K562 (cell line): ENCODE measurements around the gene MIDN. TPM values are rescaled to one million over a fixed set of nuclear protein-coding genes. Genes with fewer than 3 reads are reported as not detected.

ENCODE experiments used
- BRCA1 ChIP-seq, 2 experiments: fragments of 450-650 bp in 1 of 2; sonication (generic) in 1 of 2; formaldehyde crosslinking in 1 of 2; IDR thresholded peaks; 2 replicates each; pipeline versions ENCODE4 v1.5.0 to v1.6.1; 2017 to 2020; ENCODE audit warnings: mild to moderate bottlenecking in 1 of 2, missing genetic modification reagents in 1 of 2
- DNMT1 ChIP-seq: fragments of 450-650 bp; IDR thresholded peaks from 2 replicates; pipeline ENCODE4 v1.6.1; 2016; ENCODE audit warnings: antibody characterized with exemption, mild to moderate bottlenecking
- EP300 ChIP-seq: IDR thresholded peaks from 2 replicates; pipeline ENCODE4 v1.6.1; 2012; ENCODE audit warnings: low read length, improper control_type of control experiment
- HDAC1 ChIP-seq, 2 experiments: fragments of 450-650 bp; IDR thresholded peaks; 2 replicates each; pipeline ENCODE4 v1.6.1; 2016 to 2017; ENCODE audit warnings: inconsistent platforms in 1 of 2, mild to moderate bottlenecking in 1 of 2, moderate library complexity in 1 of 2
- JUND ChIP-seq, 2 experiments: IDR thresholded peaks; 2 replicates in 1 of 2; 3 replicates in 1 of 2; pipeline ENCODE4 v1.6.1; 2011; ENCODE audit warnings: borderline replicate concordance in 2 of 2, low read depth in 2 of 2, low read length in 2 of 2, improper control_type of control experiment in 1 of 2, missing biosample characterization in 1 of 2, missing genetic modification characterization in 1 of 2, missing genetic modification reagents in 1 of 2
- KDM4B ChIP-seq, 2 experiments: fragments of 450-650 bp in 1 of 2; sonication (generic) in 1 of 2; IDR thresholded peaks; 2 replicates each; pipeline ENCODE4 v1.6.1; 2016 to 2017; ENCODE audit warnings: borderline replicate concordance in 2 of 2, antibody characterized with exemption in 1 of 2, low read depth in 1 of 2, mild to moderate bottlenecking in 1 of 2
- RCOR1 ChIP-seq, 2 experiments: IDR thresholded peaks; 2 replicates each; pipeline ENCODE4 v1.6.1; 2012; ENCODE audit warnings: low read depth in 2 of 2, low read length in 2 of 2, borderline replicate concordance in 1 of 2, improper control_type of control experiment in 1 of 2
- SMAD3 ChIP-seq: fragments of 450-650 bp; formaldehyde crosslinking; conservative IDR thresholded peaks from 2 replicates; pipeline ENCODE4 v1.4.0; 2020; ENCODE audit warnings: mild to moderate bottlenecking
- TBL1XR1 ChIP-seq, 2 experiments: IDR thresholded peaks; 2 replicates each; pipeline ENCODE4 v1.6.1; 2012; ENCODE audit warnings: improper control_type of control experiment in 2 of 2, low read length in 2 of 2, mild to moderate bottlenecking in 1 of 2
- polyA plus RNA-seq, 8 experiments: library from polyadenylated mRNA; depleted of rRNA in 4 of 8; stranded (reverse) in 5 of 8; unstranded in 3 of 8; fragments of >200 nt; fragmentation: Nextera tagmentation in 2 of 8; fragmentation: Illumina TruSeq in 1 of 8; extraction: Ambion mirVana in 2 of 8; extraction: Trizol in 1 of 8; gene quantifications; 2 replicates each; pipeline versions ENCODE4 v1.2.1 to v1.2.3, GENCODE V29; 2011 to 2014; ENCODE audit warnings: inconsistent platforms in 1 of 8, missing spikeins in 1 of 8
- total RNA-seq, 7 experiments: library from RNA; depleted of rRNA in 6 of 7; stranded (reverse); fragments of >200 nt in 6 of 7; fragmentation: Illumina TruSeq in 2 of 7; extraction: Trizol in 2 of 7; gene quantifications; 2 replicates each; pipeline versions ENCODE4 v1.2.1 to v1.2.3, GENCODE V29; 2011 to 2021; ENCODE audit warnings: low replicate concordance in 1 of 7
- TF ChIP-seq, protein P1 (sequence below): conservative IDR thresholded peaks from 2 replicates; pipeline ENCODE4 v1.6.1; 2011; ENCODE audit warnings: low read depth, mild to moderate bottlenecking, low read length; ENCODE audit not compliant: control insufficient read depth
- TF ChIP-seq, protein P2 (sequence below): fragments of 250-450 bp; sonication (Bioruptor Pico); IDR thresholded peaks from 2 replicates; pipeline ENCODE4 v1.8.0; 2021; ENCODE audit warnings: mild to moderate bottlenecking, moderate library complexity
- TF ChIP-seq, protein P3 (sequence below): fragments of 200-400 bp; formaldehyde crosslinking; IDR thresholded peaks from 2 replicates; pipeline ENCODE4 v1.6.1; 2017; ENCODE audit warnings: mild to moderate bottlenecking, low read depth, low read length, moderate library complexity

MIDN gene
- total and polyA plus RNA-seq, 9 of the 15 experiments (the other 6 are each of a cell fraction or from before 2014, with no cell fraction given) = 0.17 to 120 (median 10.1) TPM

DNA sequence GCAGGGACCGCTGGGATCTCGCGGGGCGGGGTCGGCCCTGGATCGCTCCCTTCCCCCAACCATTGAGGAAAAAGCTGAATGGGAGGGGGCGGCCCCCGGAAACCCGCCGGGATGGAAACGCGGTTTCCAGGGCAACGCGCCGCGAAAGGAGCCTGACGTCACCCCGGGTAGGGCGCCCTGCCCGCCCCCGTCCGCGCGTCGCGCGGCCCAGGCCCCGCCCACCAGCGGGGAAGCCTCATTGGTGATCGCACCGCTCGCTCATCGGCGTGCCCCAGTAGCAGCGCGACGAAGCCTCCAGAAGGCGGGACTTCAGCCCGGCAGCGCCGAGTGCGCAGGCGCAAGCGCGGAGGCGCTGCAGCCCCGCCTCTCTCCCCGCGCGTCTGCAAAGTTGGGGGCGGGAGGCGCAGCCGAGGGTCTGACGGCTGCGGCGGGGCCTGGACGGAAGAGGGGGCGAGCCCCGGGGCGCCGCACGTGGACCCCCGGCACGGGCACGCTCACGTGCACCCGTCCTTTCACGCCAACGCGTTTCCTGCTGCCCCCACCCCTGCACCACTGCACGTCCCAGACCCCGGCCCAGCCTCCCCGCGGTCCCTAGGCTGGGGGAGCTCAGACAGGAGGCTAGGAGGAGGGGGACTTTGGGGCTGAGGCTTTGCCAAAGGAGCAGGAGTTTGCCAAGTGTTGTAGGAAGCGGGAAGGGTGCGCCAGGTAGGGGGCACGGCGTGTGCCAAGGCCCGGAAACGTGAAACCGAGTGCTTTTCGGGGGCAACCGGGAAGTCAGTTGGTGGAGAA is 12.6 kb downstream of the MIDN start (continued):
- TF ChIP-seq, protein P1, sequence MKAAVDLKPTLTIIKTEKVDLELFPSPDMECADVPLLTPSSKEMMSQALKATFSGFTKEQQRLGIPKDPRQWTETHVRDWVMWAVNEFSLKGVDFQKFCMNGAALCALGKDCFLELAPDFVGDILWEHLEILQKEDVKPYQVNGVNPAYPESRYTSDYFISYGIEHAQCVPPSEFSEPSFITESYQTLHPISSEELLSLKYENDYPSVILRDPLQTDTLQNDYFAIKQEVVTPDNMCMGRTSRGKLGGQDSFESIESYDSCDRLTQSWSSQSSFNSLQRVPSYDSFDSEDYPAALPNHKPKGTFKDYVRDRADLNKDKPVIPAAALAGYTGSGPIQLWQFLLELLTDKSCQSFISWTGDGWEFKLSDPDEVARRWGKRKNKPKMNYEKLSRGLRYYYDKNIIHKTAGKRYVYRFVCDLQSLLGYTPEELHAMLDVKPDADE = no peak
- peak; percentile 91 for TF ChIP-seq JUND (IDR thresholded peaks at IDR 0.05; ENCODE audit: borderline replicate concordance, low read depth, low read length)
- TF ChIP-seq JUND (tag; IDR thresholded peaks at IDR 0.05; ENCODE audit: borderline replicate concordance, low read depth, low read length) = peak; percentile 79; the same call in 1 of the 3 replicates
- TF ChIP-seq, protein P2, sequence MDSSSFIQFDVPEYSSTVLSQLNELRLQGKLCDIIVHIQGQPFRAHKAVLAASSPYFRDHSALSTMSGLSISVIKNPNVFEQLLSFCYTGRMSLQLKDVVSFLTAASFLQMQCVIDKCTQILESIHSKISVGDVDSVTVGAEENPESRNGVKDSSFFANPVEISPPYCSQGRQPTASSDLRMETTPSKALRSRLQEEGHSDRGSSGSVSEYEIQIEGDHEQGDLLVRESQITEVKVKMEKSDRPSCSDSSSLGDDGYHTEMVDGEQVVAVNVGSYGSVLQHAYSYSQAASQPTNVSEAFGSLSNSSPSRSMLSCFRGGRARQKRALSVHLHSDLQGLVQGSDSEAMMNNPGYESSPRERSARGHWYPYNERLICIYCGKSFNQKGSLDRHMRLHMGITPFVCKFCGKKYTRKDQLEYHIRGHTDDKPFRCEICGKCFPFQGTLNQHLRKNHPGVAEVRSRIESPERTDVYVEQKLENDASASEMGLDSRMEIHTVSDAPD (CRISPR knock-in tag) = no peak
- TF ChIP-seq, protein P3, sequence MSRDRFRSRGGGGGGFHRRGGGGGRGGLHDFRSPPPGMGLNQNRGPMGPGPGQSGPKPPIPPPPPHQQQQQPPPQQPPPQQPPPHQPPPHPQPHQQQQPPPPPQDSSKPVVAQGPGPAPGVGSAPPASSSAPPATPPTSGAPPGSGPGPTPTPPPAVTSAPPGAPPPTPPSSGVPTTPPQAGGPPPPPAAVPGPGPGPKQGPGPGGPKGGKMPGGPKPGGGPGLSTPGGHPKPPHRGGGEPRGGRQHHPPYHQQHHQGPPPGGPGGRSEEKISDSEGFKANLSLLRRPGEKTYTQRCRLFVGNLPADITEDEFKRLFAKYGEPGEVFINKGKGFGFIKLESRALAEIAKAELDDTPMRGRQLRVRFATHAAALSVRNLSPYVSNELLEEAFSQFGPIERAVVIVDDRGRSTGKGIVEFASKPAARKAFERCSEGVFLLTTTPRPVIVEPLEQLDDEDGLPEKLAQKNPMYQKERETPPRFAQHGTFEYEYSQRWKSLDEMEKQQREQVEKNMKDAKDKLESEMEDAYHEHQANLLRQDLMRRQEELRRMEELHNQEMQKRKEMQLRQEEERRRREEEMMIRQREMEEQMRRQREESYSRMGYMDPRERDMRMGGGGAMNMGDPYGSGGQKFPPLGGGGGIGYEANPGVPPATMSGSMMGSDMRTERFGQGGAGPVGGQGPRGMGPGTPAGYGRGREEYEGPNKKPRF = no peak
- no peak for TF ChIP-seq EP300
- no peak; a peak in 1 of 4 replicates for TF ChIP-seq HDAC1 (IDR thresholded peaks at IDR 0.05)
- no peak for TF ChIP-seq TBL1XR1 (IDR thresholded peaks at IDR 0.05; ENCODE audit: low read length in 2 of 2)
- TF ChIP-seq DNMT1 = no peak
- TF ChIP-seq KDM4B (IDR thresholded peaks at IDR 0.05; ENCODE audit: borderline replicate concordance in 2 of 2, low read depth in 1 of 2) = 0 out of 4 replicates have a peak, but pooled peaks of 1 of the 2 experiments have one; percentile 54
- TF ChIP-seq SMAD3 (CRISPR knock-in tag) = no peak
- TF ChIP-seq RCOR1 (IDR thresholded peaks at IDR 0.05; ENCODE audit: borderline replicate concordance in 1 of 2, low read depth in 2 of 2, low read length in 2 of 2) = no peak; a peak in 1 of 4 replicates
- TF ChIP-seq BRCA1 (IDR thresholded peaks at IDR 0.05) = no peak
- no peak for TF ChIP-seq BRCA1 (CRISPR knock-in tag; IDR thresholded peaks at IDR 0.05)
